GM13977 (cell line): ENCODE results near the gene KCNG2.

Source experiments
- DNase-seq: peaks from one replicate; pipeline ENCODE4 v3.0.0; 2012; ENCODE audit warnings: low spot score
- in situ Hi-C: fragments of 300-500 bp; cut with MboI; formaldehyde crosslinking; loops from one replicate; pipeline ENCODE4 v1.12.0; 2022; ENCODE audit warnings: low sequenced_read_pairs, low pct_unique_long_range_greater_than_20kb, mixed read lengths, inconsistent platforms; ENCODE audit not compliant: unreplicated experiment
- TF ChIP-seq, protein P1 (sequence below): IDR thresholded peaks from 2 replicates; pipeline ENCODE4 v1.5.1; 2012; ENCODE audit warnings: mild to moderate bottlenecking, control low read depth; ENCODE audit not compliant: insufficient read depth; ENCODE audit errors: extremely low read depth, missing control alignments

The KCNG2 gene

DNA sequence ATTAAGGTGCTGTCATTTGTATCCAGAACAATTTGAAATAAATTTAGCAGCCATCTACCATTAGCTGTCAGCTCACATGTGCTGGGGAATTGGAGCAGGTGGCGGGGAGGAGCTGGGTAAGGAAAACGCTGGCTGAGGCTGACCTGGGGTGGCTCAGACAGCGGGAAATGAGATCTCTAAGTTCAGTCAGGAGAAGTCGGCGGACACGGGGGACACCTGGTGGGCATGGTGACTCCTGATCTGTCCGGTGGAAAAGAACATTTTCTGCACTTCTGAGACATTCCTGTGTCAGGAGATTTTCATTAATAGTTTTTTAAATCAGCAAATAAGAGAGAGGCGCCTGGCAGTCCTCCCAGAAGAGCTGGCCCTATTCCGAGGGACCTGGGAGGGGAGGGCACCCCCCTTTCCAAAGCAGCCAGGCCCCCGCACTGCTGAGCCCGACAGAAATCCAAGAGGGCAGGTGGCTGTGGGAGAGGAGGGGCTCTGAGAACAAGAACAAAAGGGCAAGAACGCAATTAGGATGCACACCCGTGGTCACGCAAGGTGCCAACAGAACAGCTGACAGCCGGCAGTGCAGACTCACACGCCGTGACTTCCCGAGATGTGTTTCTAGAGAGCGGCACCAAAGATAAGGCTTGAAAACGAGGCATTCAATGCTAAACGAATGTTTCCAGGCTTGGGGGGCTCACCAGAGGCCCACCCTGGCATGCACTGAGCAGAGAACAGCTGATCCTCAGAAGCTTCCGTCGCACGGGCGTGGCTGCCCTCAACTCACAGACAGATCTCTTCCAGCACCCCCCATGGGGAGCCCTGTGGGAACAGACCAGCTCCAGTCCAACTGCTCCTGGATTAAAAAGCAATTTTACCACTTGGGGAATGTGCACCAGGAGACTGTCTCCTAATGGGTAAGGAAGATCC is 127.3 kb downstream of the KCNG2 start:
- TF ChIP-seq, protein P1, sequence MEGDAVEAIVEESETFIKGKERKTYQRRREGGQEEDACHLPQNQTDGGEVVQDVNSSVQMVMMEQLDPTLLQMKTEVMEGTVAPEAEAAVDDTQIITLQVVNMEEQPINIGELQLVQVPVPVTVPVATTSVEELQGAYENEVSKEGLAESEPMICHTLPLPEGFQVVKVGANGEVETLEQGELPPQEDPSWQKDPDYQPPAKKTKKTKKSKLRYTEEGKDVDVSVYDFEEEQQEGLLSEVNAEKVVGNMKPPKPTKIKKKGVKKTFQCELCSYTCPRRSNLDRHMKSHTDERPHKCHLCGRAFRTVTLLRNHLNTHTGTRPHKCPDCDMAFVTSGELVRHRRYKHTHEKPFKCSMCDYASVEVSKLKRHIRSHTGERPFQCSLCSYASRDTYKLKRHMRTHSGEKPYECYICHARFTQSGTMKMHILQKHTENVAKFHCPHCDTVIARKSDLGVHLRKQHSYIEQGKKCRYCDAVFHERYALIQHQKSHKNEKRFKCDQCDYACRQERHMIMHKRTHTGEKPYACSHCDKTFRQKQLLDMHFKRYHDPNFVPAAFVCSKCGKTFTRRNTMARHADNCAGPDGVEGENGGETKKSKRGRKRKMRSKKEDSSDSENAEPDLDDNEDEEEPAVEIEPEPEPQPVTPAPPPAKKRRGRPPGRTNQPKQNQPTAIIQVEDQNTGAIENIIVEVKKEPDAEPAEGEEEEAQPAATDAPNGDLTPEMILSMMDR = no peak
- in situ Hi-C loops = no loop called here
- no peak for DNase-seq

DNA sequence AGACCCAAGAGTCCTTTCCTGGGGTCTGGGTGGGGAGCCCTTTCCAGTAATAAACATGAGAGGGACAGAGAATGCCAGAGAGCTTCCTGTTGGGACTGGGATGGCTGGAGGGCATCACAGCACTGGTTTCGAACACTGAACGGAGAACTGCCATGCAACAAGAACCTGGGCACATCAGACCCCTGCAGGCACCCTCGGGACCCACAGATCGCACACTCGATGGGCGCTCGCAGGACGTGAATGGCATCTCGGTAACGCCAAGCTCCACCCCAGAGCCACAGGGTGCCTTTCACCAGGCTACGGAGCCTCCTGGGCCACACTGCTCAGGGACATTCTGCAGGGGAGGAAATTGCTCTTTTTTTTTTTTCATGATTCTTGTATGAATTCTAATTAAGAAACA is 128.6 kb downstream of the KCNG2 start:
- in situ Hi-C loops = no loop called here
- DNase-seq = no peak
- TF ChIP-seq, protein P1 = no peak

DNA sequence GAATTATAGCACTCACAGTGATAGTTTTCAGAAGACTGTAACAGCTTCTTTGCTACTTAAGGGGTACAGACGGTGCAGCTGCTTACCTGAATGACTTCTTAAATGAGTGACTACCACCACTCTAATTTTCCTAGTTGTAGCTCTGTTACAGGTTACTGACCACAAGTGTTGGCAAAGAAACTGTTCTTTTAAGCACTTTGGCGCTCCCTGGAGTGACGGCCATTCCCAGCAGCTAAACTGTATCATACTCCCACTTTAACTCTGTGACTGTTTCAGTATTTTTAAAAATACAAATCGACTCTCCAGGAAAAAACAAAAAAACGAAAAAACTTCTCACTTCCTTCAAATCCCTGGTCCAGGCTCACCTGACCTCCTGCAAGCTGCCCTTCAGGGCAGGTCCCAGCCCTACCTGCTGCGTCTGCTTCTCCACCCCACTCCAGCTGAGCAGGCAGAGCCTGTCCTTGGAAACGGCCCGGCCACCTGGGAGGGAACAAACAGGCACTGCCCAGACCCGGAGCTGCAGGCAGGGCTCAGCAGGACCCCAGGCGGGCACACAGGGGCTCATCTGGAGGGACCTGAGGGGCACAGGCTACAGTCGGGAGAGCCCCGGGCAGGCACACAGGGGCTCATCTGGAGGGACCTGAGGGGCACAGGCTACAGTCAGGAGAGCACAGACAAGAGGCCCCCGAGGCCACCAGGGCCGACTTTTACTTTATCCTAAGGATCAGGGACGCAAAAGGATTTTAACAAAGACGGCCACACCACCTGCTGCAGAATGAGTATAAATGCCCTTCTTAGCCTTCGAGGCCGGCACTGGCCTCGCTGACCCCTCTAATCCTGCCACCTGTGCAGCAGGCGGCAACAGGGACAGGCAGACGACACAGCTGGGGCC is 129.2 kb downstream of the KCNG2 start:
- in situ Hi-C loops = no loop called here
- no peak for DNase-seq
- TF ChIP-seq, protein P1 = no peak

DNA sequence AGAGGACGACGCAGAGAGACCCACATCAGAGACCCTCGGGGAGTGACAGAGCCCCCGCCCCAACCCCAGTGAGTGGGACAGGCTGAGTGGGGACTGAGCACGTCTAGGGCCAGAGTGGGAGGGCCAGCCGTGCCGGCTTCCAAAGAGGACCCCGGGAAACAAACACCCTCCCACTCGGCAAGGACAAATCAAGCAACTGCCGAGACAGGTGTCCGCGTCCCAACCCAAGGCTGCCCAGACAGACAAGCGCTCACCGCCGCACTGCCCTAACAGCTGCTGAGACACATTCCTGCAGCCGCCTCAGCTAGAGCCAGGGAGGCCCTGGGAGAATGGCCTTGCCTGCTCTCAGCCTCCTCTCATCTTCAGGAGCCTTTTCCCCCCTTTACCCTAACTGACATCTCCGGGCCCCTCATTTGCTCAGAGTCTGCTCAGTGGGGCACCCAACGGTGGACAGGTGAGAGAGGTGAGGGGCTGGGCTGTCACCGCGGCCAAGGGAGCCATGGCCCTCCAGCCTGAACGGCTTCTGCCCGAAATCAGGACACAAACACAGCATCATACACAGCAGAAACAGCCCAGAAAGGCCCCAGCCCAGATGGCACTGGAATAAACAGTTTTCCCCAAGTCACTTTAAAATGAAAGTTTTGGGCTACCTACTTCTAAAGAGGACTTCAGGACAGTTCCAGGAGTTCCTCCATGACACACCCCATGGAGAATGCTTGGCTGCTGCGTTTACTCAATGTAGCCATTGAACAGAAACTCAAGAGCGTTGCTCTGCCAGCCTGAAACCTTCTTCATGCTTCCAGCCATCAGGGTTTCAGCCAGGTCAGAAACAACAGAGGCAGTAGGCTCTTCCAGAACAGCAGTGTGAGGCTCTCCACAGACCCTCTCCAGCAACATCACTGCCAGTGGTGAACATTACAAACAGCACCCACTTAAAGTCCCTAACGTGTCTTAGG is 130.1 kb downstream of the KCNG2 start:
- TF ChIP-seq, protein P1 = no peak
- in situ Hi-C loops = no loop called here
- DNase-seq = no peak

DNA sequence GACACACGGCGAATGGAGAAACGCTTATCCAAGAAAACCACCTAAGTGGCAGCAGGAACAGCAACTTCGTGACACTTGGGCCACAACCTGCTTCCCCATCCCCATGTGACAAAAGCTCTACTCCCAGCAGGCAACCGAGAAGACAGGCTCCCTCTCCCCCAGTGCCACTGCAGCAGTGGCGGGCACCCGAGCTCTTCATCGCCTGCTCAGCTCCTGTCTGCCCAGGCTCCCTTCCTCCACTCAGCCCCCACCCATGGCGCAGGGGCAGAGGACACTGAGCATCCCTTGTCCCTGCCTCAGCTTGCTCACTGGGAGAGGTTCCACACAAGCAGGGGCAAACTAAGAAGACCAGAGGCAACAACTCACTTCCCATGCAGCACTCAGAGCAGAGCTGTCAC is 130.8 kb downstream of the KCNG2 start:
- TF ChIP-seq, protein P1 = no peak
- no peak for DNase-seq
- in situ Hi-C loops = no loop called here
